ENCODE results near the gene TMEM245.
"Not testable (repeated sequence)": the region's sequence is repeated elsewhere in the genome, so short reads cannot be mapped to it uniquely, and the experiment has no call there.

Gene TMEM245

GRCh38 chr9:108978205-108978604 is 141.5 kb downstream of the TMEM245 start:
- no peak overlapping the region for H3K27ac ChIP-seq
- CTCF ChIA-PET: no interaction called here
- no peak for TF ChIP-seq CTCF (conservative IDR thresholded peaks at IDR 0.05; ENCODE audit: low read depth)
- POLR2A ChIA-PET (ENCODE audit: low non-redundant PET): no interaction called here
- DNase-seq (ENCODE audit: low spot score): no peak

DNA sequence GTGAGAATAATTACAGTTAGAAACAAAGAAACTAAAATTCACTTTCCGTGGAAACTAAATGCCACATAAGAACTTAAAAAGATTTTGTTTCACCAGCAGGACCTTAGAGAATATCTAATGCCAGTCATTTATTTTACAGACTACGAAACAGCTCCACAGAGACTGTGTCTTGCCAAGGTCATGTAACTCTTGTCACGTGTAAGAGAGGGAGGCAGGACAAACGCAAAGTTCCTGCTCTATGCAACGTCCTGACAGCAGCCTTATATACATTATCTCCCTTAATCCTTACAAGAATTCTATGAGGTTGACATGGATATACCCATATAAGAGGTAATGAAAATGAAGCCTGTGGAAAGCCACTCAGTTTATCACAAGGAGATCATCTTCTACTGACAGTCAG is 145.9 kb downstream of the TMEM245 start:
- ChIA-PET POLR2A (ENCODE audit: low non-redundant PET) (no interaction called here), CTCF (no interaction called here)
- H3K27ac ChIP-seq: no peak overlapping the region
- no peak for TF ChIP-seq CTCF (conservative IDR thresholded peaks at IDR 0.05; ENCODE audit: low read depth)
- DNase-seq (ENCODE audit: low spot score): no peak

GRCh38 chr9:108972626-108973209 is 147.0 kb downstream of the TMEM245 start:
- ChIA-PET POLR2A (ENCODE audit: low non-redundant PET) (no interaction called here), CTCF (no interaction called here)
- H3K27ac ChIP-seq: no peak overlapping the region
- TF ChIP-seq CTCF (conservative IDR thresholded peaks at IDR 0.05; ENCODE audit: low read depth): no peak
- no peak for DNase-seq (ENCODE audit: low spot score)

DNA sequence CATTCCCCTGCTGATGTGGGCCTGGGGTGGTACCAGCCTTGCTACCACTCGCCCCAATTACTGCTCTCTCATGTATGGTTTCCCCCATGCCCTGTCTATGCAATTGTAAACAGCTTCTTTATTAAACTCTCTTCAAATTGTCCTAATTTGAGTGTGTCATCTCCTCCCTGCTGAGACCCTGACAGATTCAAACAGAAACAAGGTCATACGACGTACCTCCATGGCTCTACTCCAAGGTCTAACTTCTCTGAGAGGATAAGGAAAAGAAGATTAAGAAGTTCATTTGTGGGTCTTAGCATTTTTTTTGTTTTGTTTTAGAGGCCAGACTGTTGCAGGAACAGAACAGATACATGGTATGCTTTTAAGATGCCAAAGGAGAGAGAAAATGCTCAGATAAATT is 147.6 kb downstream of the TMEM245 start:
- POLR2A ChIA-PET (ENCODE audit: low non-redundant PET): no interaction called here
- no peak overlapping the region for H3K27ac ChIP-seq
- no peak for DNase-seq (ENCODE audit: low spot score)
- TF ChIP-seq CTCF (conservative IDR thresholded peaks at IDR 0.05; ENCODE audit: low read depth): no peak
- CTCF ChIA-PET: no interaction called here

- POLR2A ChIA-PET (ENCODE audit: low non-redundant PET): not testable (repeated sequence)
Measured at GRCh38 chr9:108971392-108971791, 148.4 kb downstream of the TMEM245 start.

DNA sequence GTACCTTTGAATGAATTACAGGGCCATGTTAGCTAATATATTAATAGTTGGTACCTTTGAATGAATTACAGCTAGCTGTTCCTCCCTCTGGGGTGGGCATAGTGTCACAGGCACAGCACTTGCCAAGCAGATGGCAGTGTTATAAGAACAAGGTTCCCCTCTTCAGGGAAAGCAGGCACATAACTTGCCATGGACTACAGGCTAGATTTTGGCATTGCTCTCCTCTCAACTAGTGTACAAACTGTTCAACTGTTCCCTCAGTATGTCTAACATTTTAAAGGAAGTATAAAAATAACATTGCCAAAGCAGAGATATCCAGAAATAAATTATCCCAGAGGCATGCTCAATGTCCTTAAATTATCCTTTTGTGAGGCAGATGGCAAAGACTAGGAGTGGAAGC is 151.8 kb downstream of the TMEM245 start:
- no peak for TF ChIP-seq CTCF (conservative IDR thresholded peaks at IDR 0.05; ENCODE audit: low read depth)
- no peak overlapping the region for H3K27ac ChIP-seq
- no peak for DNase-seq (ENCODE audit: low spot score)
- POLR2A ChIA-PET (ENCODE audit: low non-redundant PET): no interaction called here
- CTCF ChIA-PET: interaction anchor here (0.5 to 0.7 kb wide), 3 partner anchors 14 to 54 kb away, joined by 3 to 6 read pairs (median 4); no protein-coding TSS in a partner anchor

More at GRCh38 chr9:108971392-108971791, 148.4 kb downstream of the TMEM245 start:
- H3K27ac ChIP-seq; DNase-seq (ENCODE audit: low spot score): not testable (repeated sequence)
- CTCF ChIA-PET: interaction anchor here (0.7 kb wide), 1 partner anchor 204 kb away, joined by 4 read pairs; no protein-coding TSS in a partner anchor

All from RWPE1 (cell line).